Mesendoderm (in vitro differentiated cells): ENCODE data around the gene ZNF837.

ENCODE experiments used
- DNase-seq: peaks from one replicate; pipeline ENCODE4 v3.0.0; 2013
- H2AK5ac ChIP-seq: 2 replicates; pipeline ENCODE4 v1.6.1; 2013; ENCODE audit warnings: low read length, inconsistent platforms
- H2BK120ac ChIP-seq: 2 replicates; pipeline ENCODE4 v1.6.1; 2013; ENCODE audit warnings: low read depth, mild to moderate bottlenecking, low read length, moderate library complexity, mixed read lengths
- H2BK15ac ChIP-seq: replicated peaks from 2 replicates; pipeline ENCODE4 v1.6.1; 2013; ENCODE audit warnings: low read depth, mild to moderate bottlenecking, moderate library complexity
- H2BK5ac ChIP-seq: 2 replicates; pipeline ENCODE4 v1.6.1; 2013; ENCODE audit warnings: low read length, inconsistent platforms
- H3K18ac ChIP-seq: 2 replicates; pipeline ENCODE4 v1.6.1; 2013; ENCODE audit warnings: mild to moderate bottlenecking, low read length, mixed read lengths
- H3K23ac ChIP-seq: one replicate; pipeline ENCODE4 v1.6.1; 2013; ENCODE audit warnings: low read length
- H3K27ac ChIP-seq: 2 replicates; pipeline ENCODE4 v1.5.1; 2013; ENCODE audit warnings: low read depth, mild to moderate bottlenecking, inconsistent platforms, low read length, moderate library complexity
- H3K27me3 ChIP-seq: 2 replicates; pipeline ENCODE4 v1.6.1; 2013; ENCODE audit warnings: low read length, control low read depth, mild to moderate bottlenecking, inconsistent platforms; ENCODE audit not compliant: insufficient read depth, poor library complexity
- H3K36me3 ChIP-seq: 2 replicates; pipeline ENCODE4 v1.6.1; 2013; ENCODE audit warnings: low read length, inconsistent platforms; ENCODE audit not compliant: control insufficient read depth, insufficient read depth
- H3K4ac ChIP-seq: one replicate; pipeline ENCODE4 v1.6.1; 2013; ENCODE audit warnings: low read depth, mild to moderate bottlenecking, low read length, moderate library complexity
- H3K4me1 ChIP-seq: 2 replicates; pipeline ENCODE4 v1.6.1; 2013; ENCODE audit warnings: low read depth, low read length, inconsistent platforms; ENCODE audit not compliant: control insufficient read depth
- H3K4me2 ChIP-seq: 2 replicates; pipeline ENCODE4 v1.6.1; 2013; ENCODE audit warnings: low read length
- H3K4me3 ChIP-seq: 2 replicates; pipeline ENCODE4 v1.5.1; 2013; ENCODE audit warnings: mild to moderate bottlenecking, low read length
- H3K56ac ChIP-seq: one replicate; pipeline ENCODE4 v1.6.1; 2013; ENCODE audit warnings: low read length
- H3K79me1 ChIP-seq: 2 replicates; pipeline ENCODE4 v1.6.1; 2013; ENCODE audit warnings: low read length, inconsistent platforms
- H3K79me2 ChIP-seq: 2 replicates; pipeline ENCODE4 v1.6.1; 2013; ENCODE audit warnings: mild to moderate bottlenecking, low read length; ENCODE audit not compliant: control insufficient read depth, insufficient read depth
- H3K9ac ChIP-seq: 2 replicates; pipeline ENCODE4 v1.6.1; 2013; ENCODE audit warnings: low read length, inconsistent platforms
- H4K5ac ChIP-seq: one replicate; pipeline ENCODE4 v1.6.1; 2013; ENCODE audit warnings: low read length
- H4K8ac ChIP-seq: one replicate; pipeline ENCODE4 v1.6.1; 2013; ENCODE audit warnings: low read depth, mild to moderate bottlenecking, control low read depth, low read length, moderate library complexity
- WGBS: extraction: QIAGEN DNeasy Blood & Tissue Kit; methylation state at CpG from one replicate; pipeline ENCODE4 v1.1.7; 2013; ENCODE audit warnings: low lambda C conversion rate, missing lambda C conversion rate; ENCODE audit not compliant: insufficient coverage; ENCODE audit errors: extremely low coverage; 5-methylcytosine and 5-hydroxymethylcytosine counted together

The ZNF837 gene

GRCh38 chr19:58401840-58402421, 21.1 kb upstream of the ZNF837 start:
- H2BK15ac ChIP-seq: no peak overlapping the region
- no peak overlapping the region for H3K27ac ChIP-seq
- H3K27me3 ChIP-seq: no peaks in the 10 kb centered on the region
- peak overlapping the region; percentile 2 for H3K4me2 ChIP-seq
- no peak overlapping the region for H3K18ac ChIP-seq
- H3K9ac ChIP-seq: peak overlapping the region; percentile 81
- H2BK120ac ChIP-seq: no peak overlapping the region
- WGBS: no CpG with 5 or more reads among the region's 23 CpGs
- no peaks in the 10 kb centered on the region for H3K79me1 ChIP-seq
- peak overlapping the region; percentile 16 for H4K8ac ChIP-seq
- H4K5ac ChIP-seq: no peak overlapping the region
- H3K4me3 ChIP-seq: peak overlapping the region; percentile 50
- H3K56ac ChIP-seq: peak overlapping the region; percentile 50
- no peak for DNase-seq
- no peaks in the 10 kb centered on the region for H3K79me2 ChIP-seq
- peak overlapping the region; percentile 59 for H3K23ac ChIP-seq
- H2BK5ac ChIP-seq: no peak overlapping the region
- no peaks in the 10 kb centered on the region for H3K36me3 ChIP-seq
- H3K4me1 ChIP-seq: peaks cover 7% of the 10 kb centered on the region
- H3K4ac ChIP-seq: no peak overlapping the region
- H2AK5ac ChIP-seq: no peak overlapping the region

GRCh38 chr19:58400916-58401839, 20.3 kb upstream of the ZNF837 start:
- Histone ChIP-seq H3K27me3 (no peaks in the 10 kb centered on the region), H3K9ac (peak overlapping the region; percentile 84), H2BK120ac (no peak overlapping the region), H3K27ac (peak overlapping the region; percentile 7), H3K4me1 (peaks cover 7% of the 10 kb centered on the region), H3K18ac (no peak overlapping the region), H3K36me3 (no peaks in the 10 kb centered on the region), H3K56ac (peak overlapping the region; percentile 95), H3K23ac (no peak overlapping the region), H3K79me1 (no peaks in the 10 kb centered on the region), H3K4me2 (peak overlapping the region; percentile 95), H3K4ac (peak overlapping the region; percentile 6), H3K4me3 (peak overlapping the region; percentile 54), H2BK5ac (no peak overlapping the region), H4K8ac (no peak overlapping the region), H2AK5ac (peak overlapping the region; percentile 58), H3K79me2 (no peaks in the 10 kb centered on the region), H2BK15ac (no peak overlapping the region), H4K5ac (peak overlapping the region; percentile 71)
- no CpG with 5 or more reads among the region's 80 CpGs for WGBS
- peak; percentile 100 for DNase-seq

- Histone ChIP-seq H3K18ac (no peak overlapping the region), H3K27me3 (no peaks in the 10 kb centered on the region), H3K79me1 (no peaks in the 10 kb centered on the region), H3K4me2 (peak overlapping the region; percentile 95), H4K8ac (no peak overlapping the region), H3K23ac (no peak overlapping the region), H3K4me3 (no peak overlapping the region), H3K27ac (no peak overlapping the region), H2AK5ac (peak overlapping the region; percentile 18), H2BK15ac (no peak overlapping the region), H3K4me1 (peaks cover 7% of the 10 kb centered on the region), H3K9ac (peak overlapping the region; percentile 84), H2BK120ac (no peak overlapping the region), H3K4ac (peak overlapping the region; percentile 6), H3K56ac (peak overlapping the region; percentile 95), H3K79me2 (no peaks in the 10 kb centered on the region), H2BK5ac (no peak overlapping the region), H4K5ac (no peak overlapping the region), H3K36me3 (no peaks in the 10 kb centered on the region)
- WGBS: no CpG with 5 or more reads among the region's 18 CpGs
- no peak for DNase-seq
Measured at GRCh38 chr19:58400316-58400915, 19.6 kb upstream of the ZNF837 start.

GRCh38 chr19:58399903-58400302, 19.1 kb upstream of the ZNF837 start:
- Histone ChIP-seq H3K56ac (peak overlapping the region; percentile 95), H3K4me3 (no peak overlapping the region), H3K4ac (no peak overlapping the region), H3K4me2 (no peak overlapping the region), H2BK5ac (no peak overlapping the region), H2BK15ac (no peak overlapping the region), H3K9ac (no peak overlapping the region), H3K79me1 (no peaks in the 10 kb centered on the region), H3K36me3 (peaks cover 2% of the 10 kb centered on the region), H3K18ac (no peak overlapping the region), H4K5ac (no peak overlapping the region), H3K27ac (no peak overlapping the region), H2AK5ac (no peak overlapping the region), H3K4me1 (peaks cover 7% of the 10 kb centered on the region), H4K8ac (no peak overlapping the region), H2BK120ac (no peak overlapping the region), H3K27me3 (no peaks in the 10 kb centered on the region), H3K79me2 (no peaks in the 10 kb centered on the region), H3K23ac (no peak overlapping the region)
- no CpG with 5 or more reads among the region's 3 CpGs for WGBS
- no peak for DNase-seq

- no CpG with 5 or more reads among the region's 6 CpGs for WGBS
Measured at GRCh38 chr19:58398545-58398944, 17.7 kb upstream of the ZNF837 start.

More at GRCh38 chr19:58398545-58398944, 17.7 kb upstream of the ZNF837 start:
- Histone ChIP-seq H3K56ac (peak overlapping the region; percentile 25), H3K23ac (no peak overlapping the region), H2AK5ac (no peak overlapping the region), H3K79me2 (no peaks in the 10 kb centered on the region), H3K79me1 (no peaks in the 10 kb centered on the region), H3K36me3 (peaks cover 7% of the 10 kb centered on the region), H2BK5ac (no peak overlapping the region), H3K27ac (no peak overlapping the region), H3K9ac (no peak overlapping the region), H3K4me3 (no peak overlapping the region), H3K27me3 (no peaks in the 10 kb centered on the region), H4K8ac (no peak overlapping the region), H3K18ac (no peak overlapping the region), H4K5ac (no peak overlapping the region), H2BK15ac (no peak overlapping the region), H3K4ac (no peak overlapping the region), H3K4me1 (peaks cover 7% of the 10 kb centered on the region), H2BK120ac (no peak overlapping the region), H3K4me2 (no peak overlapping the region)
- no peak for DNase-seq
